K562 (cell line): Measurements from ENCODE around the gene ARL8A. TPM values are rescaled to one million over a fixed set of nuclear protein-coding genes. Genes with fewer than 3 reads are reported as not detected.

ENCODE experiments used
- ESRRA ChIP-seq: fragments of 450-650 bp; IDR thresholded peaks from 2 replicates; pipeline ENCODE4 v1.6.1; 2014; ENCODE audit warnings: low read depth, mild to moderate bottlenecking, moderate library complexity, borderline replicate concordance
- FIP1L1 ChIP-seq: fragments of 200-400 bp; formaldehyde crosslinking; IDR thresholded peaks from 2 replicates; pipeline ENCODE4 v1.6.1; 2018; ENCODE audit warnings: mild to moderate bottlenecking, low read depth, low read length; ENCODE audit not compliant: poor library complexity, severe bottlenecking
- KAT7 ChIP-seq: sonication (generic); formaldehyde crosslinking; IDR thresholded peaks from 2 replicates; pipeline ENCODE4 v1.8.0; 2022; ENCODE audit warnings: missing genetic modification reagents, mild to moderate bottlenecking, borderline replicate concordance
- POLR2G ChIP-seq: fragments of 200-400 bp; formaldehyde crosslinking; IDR thresholded peaks from 2 replicates; pipeline ENCODE4 v1.6.1; 2017; ENCODE audit warnings: low read depth, mild to moderate bottlenecking, antibody characterized with exemption, low read length, moderate library complexity
- SAP30 ChIP-seq: fragments of 200-600 bp; sonication (generic); IDR thresholded peaks from 2 replicates; pipeline ENCODE4 v1.6.1; 2012; ENCODE audit warnings: borderline replicate concordance, low read depth, mild to moderate bottlenecking, moderate library complexity, low read length, control low read depth, inconsistent platforms; ENCODE audit not compliant: insufficient read depth, poor library complexity, severe bottlenecking
- SP2 ChIP-seq: IDR thresholded peaks from 2 replicates; pipeline ENCODE4 v1.6.1; 2011; ENCODE audit warnings: mild to moderate bottlenecking, low read depth, low read length, moderate library complexity; ENCODE audit not compliant: poor library complexity, severe bottlenecking; ENCODE audit errors: extremely low read depth
- ZNF780A ChIP-seq: fragments of 250-450 bp; sonication (Bioruptor Pico); IDR thresholded peaks from 2 replicates; pipeline ENCODE4 v1.5.0; 2021; ENCODE audit warnings: mild to moderate bottlenecking
- polyA plus RNA-seq, 8 experiments: library from polyadenylated mRNA; depleted of rRNA in 4 of 8; stranded (reverse) in 5 of 8; unstranded in 3 of 8; fragments of >200 nt; fragmentation: Nextera tagmentation in 2 of 8; fragmentation: Illumina TruSeq in 1 of 8; extraction: Ambion mirVana in 2 of 8; extraction: Trizol in 1 of 8; gene quantifications; 2 replicates each; pipeline versions ENCODE4 v1.2.1 to v1.2.3, GENCODE V29; 2011 to 2014; ENCODE audit warnings: inconsistent platforms in 1 of 8, missing spikeins in 1 of 8
- total RNA-seq, 7 experiments: library from RNA; depleted of rRNA in 6 of 7; stranded (reverse); fragments of >200 nt in 6 of 7; fragmentation: Illumina TruSeq in 2 of 7; extraction: Trizol in 2 of 7; gene quantifications; 2 replicates each; pipeline versions ENCODE4 v1.2.1 to v1.2.3, GENCODE V29; 2011 to 2021; ENCODE audit warnings: low replicate concordance in 1 of 7
- TF ChIP-seq, protein P1 (sequence below), 2 experiments: fragments of 450-650 bp; IDR thresholded peaks; 2 replicates each; pipeline ENCODE4 v1.6.1; 2018; ENCODE audit warnings: mild to moderate bottlenecking in 2 of 2, low read depth in 1 of 2; ENCODE audit not compliant: partially characterized antibody in 2 of 2
- TF ChIP-seq, protein P2 (sequence below), 2 experiments: fragments of 250-450 bp in 1 of 2; fragments of 450-650 bp in 1 of 2; sonication (Bioruptor Pico) in 1 of 2; IDR thresholded peaks; 2 replicates each; pipeline versions ENCODE4 v1.6.1 to v1.8.0; 2016 to 2021; ENCODE audit warnings: mild to moderate bottlenecking in 2 of 2, moderate library complexity in 2 of 2, missing compliant biosample characterization in 1 of 2, missing genetic modification characterization in 1 of 2

The ARL8A gene
- total and polyA plus RNA-seq, 9 of the 15 experiments (the other 6 are each of a cell fraction or from before 2014, with no cell fraction given) = 0.17 to 27.3 (median 15.6) TPM

- TF ChIP-seq, protein P1, sequence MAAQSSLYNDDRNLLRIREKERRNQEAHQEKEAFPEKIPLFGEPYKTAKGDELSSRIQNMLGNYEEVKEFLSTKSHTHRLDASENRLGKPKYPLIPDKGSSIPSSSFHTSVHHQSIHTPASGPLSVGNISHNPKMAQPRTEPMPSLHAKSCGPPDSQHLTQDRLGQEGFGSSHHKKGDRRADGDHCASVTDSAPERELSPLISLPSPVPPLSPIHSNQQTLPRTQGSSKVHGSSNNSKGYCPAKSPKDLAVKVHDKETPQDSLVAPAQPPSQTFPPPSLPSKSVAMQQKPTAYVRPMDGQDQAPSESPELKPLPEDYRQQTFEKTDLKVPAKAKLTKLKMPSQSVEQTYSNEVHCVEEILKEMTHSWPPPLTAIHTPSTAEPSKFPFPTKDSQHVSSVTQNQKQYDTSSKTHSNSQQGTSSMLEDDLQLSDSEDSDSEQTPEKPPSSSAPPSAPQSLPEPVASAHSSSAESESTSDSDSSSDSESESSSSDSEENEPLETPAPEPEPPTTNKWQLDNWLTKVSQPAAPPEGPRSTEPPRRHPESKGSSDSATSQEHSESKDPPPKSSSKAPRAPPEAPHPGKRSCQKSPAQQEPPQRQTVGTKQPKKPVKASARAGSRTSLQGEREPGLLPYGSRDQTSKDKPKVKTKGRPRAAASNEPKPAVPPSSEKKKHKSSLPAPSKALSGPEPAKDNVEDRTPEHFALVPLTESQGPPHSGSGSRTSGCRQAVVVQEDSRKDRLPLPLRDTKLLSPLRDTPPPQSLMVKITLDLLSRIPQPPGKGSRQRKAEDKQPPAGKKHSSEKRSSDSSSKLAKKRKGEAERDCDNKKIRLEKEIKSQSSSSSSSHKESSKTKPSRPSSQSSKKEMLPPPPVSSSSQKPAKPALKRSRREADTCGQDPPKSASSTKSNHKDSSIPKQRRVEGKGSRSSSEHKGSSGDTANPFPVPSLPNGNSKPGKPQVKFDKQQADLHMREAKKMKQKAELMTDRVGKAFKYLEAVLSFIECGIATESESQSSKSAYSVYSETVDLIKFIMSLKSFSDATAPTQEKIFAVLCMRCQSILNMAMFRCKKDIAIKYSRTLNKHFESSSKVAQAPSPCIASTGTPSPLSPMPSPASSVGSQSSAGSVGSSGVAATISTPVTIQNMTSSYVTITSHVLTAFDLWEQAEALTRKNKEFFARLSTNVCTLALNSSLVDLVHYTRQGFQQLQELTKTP (IDR thresholded peaks at IDR 0.05; ENCODE audit: low read depth in 1 of 2, partially characterized antibody in 2 of 2) = no peak
- TF ChIP-seq ZNF780A (CRISPR knock-in tag) (no peak), ESRRA (no peak), POLR2G (no peak; the same call in 1 of the 2 replicates), KAT7 (CRISPR knock-in tag) (no peak), FIP1L1 (no peak), SP2 (no peak), SAP30 (no peak)
- TF ChIP-seq, protein P2, sequence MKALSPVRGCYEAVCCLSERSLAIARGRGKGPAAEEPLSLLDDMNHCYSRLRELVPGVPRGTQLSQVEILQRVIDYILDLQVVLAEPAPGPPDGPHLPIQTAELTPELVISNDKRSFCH (CRISPR knock-in tag; IDR thresholded peaks at IDR 0.05) = no peak
- TF ChIP-seq, protein P2 (tag; IDR thresholded peaks at IDR 0.05) = no peak
These were observed 14.9 kb downstream of the ARL8A start (continued) for GRCh38 chr1:202129453-202130296.
